NCI-H146 treated with DMSO at 0.1 percent for 48 hours (cell line): Measurements from ENCODE around the gene CT45A3.
"Not testable (repeated sequence)": the region's sequence is repeated elsewhere in the genome, so short reads cannot be mapped to it uniquely, and the experiment has no call there.

Experiments used
- DNase-seq: peaks from one replicate; lab custom pipeline; 2025; ENCODE audit not compliant: unreplicated experiment; lab: John Stamatoyannopoulos, UW

The CT45A3 gene, protein sequence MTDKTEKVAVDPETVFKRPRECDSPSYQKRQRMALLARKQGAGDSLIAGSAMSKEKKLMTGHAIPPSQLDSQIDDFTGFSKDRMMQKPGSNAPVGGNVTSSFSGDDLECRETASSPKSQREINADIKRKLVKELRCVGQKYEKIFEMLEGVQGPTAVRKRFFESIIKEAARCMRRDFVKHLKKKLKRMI

DNA sequence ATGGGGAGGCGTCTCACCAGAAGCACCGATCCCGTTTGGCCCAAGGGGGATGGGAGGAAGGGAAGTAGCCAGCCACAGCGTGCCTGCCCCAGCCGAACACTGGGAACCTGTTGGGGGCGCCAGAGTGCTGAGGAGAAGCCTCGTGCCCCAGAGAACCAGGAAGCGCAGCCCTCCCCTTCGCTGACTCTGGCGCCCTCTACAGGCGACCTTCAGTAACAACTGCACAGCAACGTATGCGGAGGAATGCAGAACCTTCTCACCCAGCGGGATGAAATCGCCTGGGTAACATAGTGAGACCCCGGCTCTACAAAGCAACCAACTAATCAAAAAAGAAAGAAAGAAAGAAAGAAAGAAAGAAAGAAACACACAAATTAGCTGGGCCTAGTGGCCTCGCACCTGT lies at the start of gene CT45A3:
Gene CT45A3 (minus strand): TSS at position 101 of the 400 bp plus-strand sequence. CDS start 3,747 bp downstream, outside the sequence.
- DNase-seq, result not testable (repeated sequence)

DNA sequence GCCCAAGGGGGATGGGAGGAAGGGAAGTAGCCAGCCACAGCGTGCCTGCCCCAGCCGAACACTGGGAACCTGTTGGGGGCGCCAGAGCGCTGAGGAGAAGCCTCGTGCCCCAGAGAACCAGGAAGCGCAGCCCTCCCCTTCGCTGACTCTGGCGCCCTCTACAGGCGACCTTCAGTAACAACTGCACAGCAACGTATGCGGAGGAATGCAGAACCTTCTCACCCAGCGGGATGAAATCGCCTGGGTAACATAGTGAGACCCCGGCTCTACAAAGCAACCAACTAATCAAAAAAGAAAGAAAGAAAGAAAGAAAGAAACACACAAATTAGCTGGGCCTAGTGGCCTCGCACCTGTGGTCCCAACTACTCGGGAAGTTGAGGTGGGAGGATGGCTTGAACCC lies 34.7 kb upstream of the CT45A3 start, which contains the start of gene CT45A6:
Gene CT45A6 (minus strand): TSS at position 101 of the 400 bp plus-strand sequence. CDS start 3,794 bp downstream, outside the sequence.
- not testable (repeated sequence) for DNase-seq

DNA sequence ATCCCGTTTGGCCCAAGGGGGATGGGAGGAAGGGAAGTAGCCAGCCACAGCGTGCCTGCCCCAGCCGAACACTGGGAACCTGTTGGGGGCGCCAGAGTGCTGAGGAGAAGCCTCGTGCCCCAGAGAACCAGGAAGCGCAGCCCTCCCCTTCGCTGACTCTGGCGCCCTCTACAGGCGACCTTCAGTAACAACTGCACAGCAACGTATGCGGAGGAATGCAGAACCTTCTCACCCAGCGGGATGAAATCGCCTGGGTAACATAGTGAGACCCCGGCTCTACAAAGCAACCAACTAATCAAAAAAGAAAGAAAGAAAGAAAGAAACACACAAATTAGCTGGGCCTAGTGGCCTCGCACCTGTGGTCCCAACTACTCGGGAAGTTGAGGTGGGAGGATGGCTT lies 17.4 kb upstream of the CT45A3 start, which contains the start of gene CT45A5:
Gene CT45A5 (minus strand): TSS at position 101 of the 400 bp plus-strand sequence. CDS start 3,774 bp downstream, outside the sequence.
- DNase-seq, result not testable (repeated sequence)

DNA sequence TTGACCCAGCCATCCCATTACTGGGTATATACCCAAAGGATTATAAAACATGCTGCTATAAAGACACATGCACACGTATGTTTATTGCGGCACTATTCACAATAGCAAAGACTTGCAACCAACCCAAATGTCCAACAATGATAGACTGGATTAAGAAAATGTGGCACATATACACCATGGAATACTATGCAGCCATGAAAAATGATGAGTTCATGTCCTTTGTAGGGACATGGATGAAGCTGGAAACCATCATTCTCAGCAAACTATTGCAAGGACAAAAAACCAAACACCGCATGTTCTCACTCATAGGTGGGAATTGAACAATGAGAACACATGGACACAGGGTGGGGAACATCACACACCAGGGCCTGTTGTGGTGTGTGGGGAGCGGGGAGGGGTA lies 23.3 kb downstream of the CT45A3 start:
- not testable (repeated sequence) for DNase-seq

DNA sequence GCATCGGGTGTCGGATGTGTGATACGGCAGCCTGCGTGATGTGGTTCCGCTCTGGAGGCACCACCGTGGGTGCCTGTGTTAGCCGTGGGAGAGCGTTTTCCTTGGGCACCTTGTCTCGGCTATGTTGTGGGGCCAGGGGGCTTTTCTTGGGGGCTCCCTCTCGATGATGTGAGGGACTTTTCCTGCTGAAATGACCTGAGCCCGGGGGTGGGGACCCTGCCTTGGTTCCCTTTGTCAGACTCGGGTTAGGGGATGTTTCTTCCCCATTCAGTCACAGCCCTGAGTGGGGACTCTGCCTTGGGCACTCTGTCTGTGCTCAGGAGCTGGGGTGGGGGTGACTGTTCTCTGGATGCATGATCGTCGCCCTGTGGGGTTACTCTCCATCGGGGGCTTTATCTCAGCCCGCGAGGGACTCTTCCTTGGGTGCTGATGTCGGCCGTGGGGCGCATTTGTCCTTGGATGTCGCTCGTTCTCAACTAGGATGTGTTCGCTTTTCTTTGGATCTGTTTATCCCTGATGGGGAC lies 26.7 kb downstream of the CT45A3 start:
- DNase-seq, result no peak

DNA sequence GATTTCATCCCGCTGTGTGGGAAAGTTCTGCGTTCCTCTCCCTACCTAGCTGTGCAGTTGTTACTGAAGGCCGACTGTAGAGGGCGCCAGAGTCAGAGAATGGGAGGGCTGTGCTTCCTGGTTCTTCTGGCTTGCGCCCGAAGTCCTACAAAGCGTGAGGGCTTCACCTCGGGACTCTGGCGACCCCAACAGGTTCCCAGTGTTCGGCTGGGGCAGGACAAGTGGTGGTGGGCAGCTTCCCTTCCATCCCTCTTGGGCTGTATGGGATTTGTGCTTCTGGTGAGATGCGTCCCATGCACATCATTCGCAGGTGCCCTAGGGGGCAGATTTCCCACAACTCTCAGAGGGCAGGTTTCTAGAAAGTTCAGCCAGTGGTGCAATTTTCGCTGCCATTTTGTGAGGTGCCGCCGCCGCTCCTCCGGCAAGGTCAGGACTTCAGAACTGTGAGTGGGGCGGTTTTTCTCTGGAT lies 27.3 kb downstream of the CT45A3 start:
- no peak for DNase-seq

DNA sequence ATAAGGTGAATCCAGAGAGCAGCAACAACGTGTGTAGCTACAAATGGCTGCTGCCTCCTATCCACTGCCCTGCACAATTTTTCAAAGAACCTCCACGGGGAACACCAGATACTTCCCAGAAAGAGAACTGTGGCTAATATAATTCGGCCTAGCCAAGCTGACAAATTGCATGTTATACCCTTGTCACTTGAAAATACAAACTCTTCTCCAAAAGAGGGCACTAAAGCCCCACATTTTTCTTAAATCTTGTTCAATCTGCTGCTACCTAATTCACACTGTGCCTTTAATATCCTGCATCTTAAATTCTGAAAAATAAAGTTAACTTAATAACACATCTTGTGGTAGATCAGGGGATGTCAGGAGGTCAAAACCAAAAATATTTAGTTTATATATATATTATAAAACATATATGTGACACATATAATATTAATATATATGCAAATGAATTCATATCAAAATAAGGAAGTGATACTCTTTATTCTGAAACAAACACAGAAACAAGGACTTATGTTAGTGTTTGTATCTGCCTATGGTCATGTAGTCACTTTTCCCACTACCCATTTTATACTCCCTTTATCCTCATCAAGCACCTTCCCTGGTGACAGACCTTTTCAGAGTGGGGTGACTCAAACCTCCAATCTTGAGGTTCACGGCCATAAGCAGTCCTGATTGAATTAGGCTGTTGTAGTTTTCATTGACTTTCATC lies 30.5 kb downstream of the CT45A3 start:
- no peak for DNase-seq

DNA sequence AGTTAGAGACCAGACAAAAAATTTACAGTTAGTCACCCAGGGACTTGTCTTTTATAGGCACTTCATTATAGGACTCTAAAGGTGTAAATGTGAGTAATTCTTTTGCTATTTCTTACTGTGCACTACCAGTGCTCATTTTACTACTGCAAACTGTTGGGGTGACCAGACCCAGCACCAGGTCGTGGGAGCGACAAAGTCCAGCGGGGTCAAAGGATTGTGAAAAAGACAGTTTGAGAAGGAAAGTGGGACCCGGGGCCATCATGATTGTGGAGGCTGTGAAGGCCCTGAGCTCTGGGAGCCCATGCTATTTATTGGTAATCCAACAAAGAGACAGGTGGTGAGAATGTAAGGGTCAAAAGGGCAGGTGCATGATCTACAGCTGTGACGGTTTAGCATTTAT lies 33.3 kb downstream of the CT45A3 start:
- DNase-seq, result not testable (repeated sequence)

DNA sequence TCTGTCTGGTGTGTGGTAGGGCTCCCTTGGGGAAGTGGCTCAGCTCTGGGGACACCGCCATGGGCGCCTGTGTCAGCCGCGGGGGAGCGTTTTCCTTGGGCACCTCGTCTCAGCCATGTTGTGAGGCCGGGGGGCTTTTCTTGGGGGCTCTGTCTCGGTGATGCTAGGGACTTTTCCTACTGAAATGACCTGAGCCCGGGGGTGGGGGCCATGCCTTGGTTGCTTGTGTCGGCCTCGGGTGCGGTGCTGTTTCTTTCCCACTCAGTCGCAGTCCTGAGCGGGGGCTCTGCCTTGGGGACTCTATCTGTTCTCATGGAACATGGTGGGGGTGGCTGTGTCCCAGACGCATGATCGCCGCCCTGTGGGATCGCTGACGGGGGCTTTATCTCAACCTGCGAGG lies 54.2 kb downstream of the CT45A3 start:
- no peak for DNase-seq

DNA sequence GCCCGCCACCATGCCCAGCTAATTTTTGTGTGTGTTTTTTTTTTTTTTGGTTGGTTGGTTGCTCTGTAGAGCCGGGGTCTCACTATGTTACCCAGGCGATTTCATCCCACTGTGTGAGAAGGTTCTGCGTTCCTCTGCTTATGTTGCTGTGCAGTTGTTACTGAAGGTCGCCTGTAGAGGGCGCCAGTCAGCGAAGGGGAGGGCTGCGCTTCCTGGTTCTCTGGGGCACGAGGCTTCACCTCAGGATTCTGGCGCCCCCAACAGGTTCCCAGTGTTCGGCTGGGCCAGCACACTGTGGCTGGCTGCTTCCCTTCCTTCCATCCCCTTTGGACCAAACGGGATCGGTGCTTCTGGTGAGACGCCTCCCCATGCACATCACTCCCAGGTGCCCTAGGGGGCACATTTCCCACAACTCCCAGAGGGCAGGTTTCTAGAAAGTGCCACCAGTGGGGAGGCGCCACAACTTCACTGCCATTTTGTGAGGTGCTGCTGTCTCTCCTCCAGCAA lies 54.8 kb downstream of the CT45A3 start, which contains the start of gene CT45A1:
Gene CT45A1 (plus strand): TSS at position 457 of the 507 bp plus-strand sequence. CDS start 5,302 bp downstream, outside the sequence.
- not testable (repeated sequence) for DNase-seq
